Measurements from ENCODE around the gene SPAG16.

DNA sequence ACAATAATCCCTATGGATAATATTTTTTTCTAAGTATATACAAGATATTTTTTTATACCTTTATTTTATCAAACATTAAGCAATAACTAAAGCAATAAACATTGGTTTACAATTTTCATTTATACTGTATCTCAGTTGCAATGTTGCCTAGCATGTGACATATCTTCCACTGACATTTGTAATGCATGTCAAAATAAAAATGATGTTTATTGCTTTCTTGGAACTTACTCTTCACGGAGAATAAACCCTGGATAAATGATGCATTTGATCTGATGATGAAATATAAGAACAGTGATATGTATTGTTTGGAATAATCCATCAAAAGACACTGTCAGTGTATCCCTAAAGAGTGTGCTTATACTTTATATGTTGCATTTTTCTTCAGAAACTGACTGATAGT, 135.7 kb downstream of the SPAG16 start:
- TF ChIP-seq, protein P1, sequence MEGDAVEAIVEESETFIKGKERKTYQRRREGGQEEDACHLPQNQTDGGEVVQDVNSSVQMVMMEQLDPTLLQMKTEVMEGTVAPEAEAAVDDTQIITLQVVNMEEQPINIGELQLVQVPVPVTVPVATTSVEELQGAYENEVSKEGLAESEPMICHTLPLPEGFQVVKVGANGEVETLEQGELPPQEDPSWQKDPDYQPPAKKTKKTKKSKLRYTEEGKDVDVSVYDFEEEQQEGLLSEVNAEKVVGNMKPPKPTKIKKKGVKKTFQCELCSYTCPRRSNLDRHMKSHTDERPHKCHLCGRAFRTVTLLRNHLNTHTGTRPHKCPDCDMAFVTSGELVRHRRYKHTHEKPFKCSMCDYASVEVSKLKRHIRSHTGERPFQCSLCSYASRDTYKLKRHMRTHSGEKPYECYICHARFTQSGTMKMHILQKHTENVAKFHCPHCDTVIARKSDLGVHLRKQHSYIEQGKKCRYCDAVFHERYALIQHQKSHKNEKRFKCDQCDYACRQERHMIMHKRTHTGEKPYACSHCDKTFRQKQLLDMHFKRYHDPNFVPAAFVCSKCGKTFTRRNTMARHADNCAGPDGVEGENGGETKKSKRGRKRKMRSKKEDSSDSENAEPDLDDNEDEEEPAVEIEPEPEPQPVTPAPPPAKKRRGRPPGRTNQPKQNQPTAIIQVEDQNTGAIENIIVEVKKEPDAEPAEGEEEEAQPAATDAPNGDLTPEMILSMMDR (tag by site-specific recombination; IDR thresholded peaks at IDR 0.05) = no peak
- TF ChIP-seq KLF1 (tag by site-specific recombination; IDR thresholded peaks at IDR 0.05) (no peak), ZBTB20 (tag by site-specific recombination; IDR thresholded peaks at IDR 0.05) (no peak), ZNF274 (IDR thresholded peaks at IDR 0.05; ENCODE audit: low read length) (no peak), ZNF274 (tag by site-specific recombination; IDR thresholded peaks at IDR 0.05; ENCODE audit: borderline replicate concordance) (no peak), RBAK (tag by site-specific recombination; IDR thresholded peaks at IDR 0.05) (no peak), ZNF121 (tag by site-specific recombination; IDR thresholded peaks at IDR 0.05) (no peak), KLF16 (tag by site-specific recombination; IDR thresholded peaks at IDR 0.05) (no peak)
- TF ChIP-seq, protein P2, sequence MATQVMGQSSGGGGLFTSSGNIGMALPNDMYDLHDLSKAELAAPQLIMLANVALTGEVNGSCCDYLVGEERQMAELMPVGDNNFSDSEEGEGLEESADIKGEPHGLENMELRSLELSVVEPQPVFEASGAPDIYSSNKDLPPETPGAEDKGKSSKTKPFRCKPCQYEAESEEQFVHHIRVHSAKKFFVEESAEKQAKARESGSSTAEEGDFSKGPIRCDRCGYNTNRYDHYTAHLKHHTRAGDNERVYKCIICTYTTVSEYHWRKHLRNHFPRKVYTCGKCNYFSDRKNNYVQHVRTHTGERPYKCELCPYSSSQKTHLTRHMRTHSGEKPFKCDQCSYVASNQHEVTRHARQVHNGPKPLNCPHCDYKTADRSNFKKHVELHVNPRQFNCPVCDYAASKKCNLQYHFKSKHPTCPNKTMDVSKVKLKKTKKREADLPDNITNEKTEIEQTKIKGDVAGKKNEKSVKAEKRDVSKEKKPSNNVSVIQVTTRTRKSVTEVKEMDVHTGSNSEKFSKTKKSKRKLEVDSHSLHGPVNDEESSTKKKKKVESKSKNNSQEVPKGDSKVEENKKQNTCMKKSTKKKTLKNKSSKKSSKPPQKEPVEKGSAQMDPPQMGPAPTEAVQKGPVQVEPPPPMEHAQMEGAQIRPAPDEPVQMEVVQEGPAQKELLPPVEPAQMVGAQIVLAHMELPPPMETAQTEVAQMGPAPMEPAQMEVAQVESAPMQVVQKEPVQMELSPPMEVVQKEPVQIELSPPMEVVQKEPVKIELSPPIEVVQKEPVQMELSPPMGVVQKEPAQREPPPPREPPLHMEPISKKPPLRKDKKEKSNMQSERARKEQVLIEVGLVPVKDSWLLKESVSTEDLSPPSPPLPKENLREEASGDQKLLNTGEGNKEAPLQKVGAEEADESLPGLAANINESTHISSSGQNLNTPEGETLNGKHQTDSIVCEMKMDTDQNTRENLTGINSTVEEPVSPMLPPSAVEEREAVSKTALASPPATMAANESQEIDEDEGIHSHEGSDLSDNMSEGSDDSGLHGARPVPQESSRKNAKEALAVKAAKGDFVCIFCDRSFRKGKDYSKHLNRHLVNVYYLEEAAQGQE (tag by site-specific recombination; IDR thresholded peaks at IDR 0.05) = no peak
- TF ChIP-seq, protein P3, sequence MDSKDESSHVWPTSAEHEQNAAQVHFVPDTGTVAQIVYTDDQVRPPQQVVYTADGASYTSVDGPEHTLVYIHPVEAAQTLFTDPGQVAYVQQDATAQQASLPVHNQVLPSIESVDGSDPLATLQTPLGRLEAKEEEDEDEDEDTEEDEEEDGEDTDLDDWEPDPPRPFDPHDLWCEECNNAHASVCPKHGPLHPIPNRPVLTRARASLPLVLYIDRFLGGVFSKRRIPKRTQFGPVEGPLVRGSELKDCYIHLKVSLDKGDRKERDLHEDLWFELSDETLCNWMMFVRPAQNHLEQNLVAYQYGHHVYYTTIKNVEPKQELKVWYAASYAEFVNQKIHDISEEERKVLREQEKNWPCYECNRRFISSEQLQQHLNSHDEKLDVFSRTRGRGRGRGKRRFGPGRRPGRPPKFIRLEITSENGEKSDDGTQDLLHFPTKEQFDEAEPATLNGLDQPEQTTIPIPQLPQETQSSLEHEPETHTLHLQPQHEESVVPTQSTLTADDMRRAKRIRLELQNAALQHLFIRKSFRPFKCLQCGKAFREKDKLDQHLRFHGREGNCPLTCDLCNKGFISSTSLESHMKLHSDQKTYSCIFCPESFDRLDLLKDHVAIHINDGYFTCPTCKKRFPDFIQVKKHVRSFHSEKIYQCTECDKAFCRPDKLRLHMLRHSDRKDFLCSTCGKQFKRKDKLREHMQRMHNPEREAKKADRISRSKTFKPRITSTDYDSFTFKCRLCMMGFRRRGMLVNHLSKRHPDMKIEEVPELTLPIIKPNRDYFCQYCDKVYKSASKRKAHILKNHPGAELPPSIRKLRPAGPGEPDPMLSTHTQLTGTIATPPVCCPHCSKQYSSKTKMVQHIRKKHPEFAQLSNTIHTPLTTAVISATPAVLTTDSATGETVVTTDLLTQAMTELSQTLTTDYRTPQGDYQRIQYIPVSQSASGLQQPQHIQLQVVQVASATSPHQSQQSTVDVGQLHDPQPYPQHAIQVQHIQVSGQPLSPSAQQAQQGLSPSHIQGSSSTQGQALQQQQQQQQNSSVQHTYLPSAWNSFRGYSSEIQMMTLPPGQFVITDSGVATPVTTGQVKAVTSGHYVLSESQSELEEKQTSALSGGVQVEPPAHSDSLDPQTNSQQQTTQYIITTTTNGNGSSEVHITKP (tag by site-specific recombination; IDR thresholded peaks at IDR 0.05) = no peak
